ENCODE results near the gene FAM151A. TPM values are rescaled to one million over a fixed set of nuclear protein-coding genes. Genes with fewer than 3 reads are reported as not detected.

The FAM151A gene
- total RNA-seq, 1 donor, result not detected

DNA sequence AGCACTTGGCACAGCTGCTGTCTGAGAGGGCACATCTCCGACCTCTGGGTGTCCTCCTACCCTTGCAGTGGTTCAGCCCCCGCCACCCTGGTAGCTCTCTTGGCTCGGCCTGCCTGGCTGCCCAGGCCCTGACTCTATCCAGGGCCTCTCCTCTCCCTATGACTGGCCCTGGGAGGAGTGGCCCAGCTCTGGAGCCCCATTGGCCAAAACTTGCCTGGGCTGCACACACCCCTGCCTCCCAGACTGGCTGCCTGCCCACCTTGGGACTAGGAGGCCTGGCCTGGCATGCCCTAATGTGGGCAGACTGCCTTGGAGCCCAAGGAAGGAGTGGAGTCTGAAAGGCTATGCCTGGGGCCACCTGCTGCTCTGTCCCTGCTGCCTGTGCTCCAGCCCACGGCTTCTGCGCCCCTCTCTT lies 41.7 kb downstream of the FAM151A start:
- no peak for DNase-seq (ENCODE audit: low read depth in 2 of 3, low spot score in 2 of 3)

DNA sequence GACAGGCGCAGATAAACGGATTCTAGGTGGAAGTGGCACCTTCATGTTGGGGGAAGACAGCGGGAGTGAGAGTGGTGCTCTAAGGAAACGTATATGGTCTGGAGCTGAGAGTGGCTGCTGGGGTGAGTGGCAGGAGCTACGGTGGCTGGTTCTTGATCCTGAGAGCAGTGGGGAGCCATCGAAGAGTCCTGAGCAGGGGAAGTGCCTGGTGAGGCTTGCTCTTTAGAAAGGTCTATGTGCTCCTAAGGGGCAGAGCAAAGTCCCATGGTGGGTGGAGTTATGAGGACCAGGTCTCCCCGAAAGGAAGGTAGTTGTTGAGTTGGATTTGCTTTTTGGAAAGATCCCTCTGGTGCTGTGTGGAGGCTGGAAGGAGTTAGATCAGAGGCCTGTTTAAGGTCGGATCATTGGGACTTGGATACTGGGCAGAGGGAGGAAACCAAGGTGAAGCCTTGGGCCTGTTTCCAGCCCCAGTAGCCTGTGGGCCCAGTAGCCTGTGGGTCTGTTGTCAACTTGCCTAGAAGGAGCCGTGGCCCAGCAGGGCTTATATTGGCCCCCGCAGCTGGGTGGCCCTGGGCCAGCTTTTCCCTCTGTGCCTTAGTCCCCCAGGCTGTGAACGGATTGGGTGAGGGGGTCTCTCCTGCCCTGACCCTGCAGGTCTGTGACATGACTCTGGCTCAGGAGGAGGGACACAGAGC lies 42.3 kb downstream of the FAM151A start:
- no peak for DNase-seq (ENCODE audit: low read depth in 2 of 3, low spot score in 2 of 3)

- DNase-seq (ENCODE audit: low read depth in 2 of 3, low spot score in 2 of 3), result no peak
Observed at GRCh38 chr1:54579337-54579781, 44.0 kb downstream of the FAM151A start.

DNA sequence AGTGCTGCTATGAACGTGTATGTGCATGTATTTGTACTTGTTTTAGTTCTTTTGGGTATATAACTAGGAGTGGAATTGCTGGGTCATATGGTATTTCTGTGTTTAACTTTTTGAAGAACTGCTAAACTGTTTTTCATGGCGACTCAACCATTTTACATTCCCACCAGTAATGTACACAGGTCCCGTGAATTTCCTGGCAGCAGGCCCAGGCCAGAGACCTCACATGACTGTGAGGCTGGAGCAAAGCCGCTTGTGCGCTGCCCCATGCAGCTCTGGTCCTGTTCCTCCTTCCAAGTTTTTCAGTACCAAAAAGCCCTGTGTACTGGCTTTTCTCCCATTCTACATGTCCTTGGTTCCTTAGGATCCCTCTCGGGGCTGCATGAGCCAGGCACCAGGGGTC lies 45.7 kb downstream of the FAM151A start:
- DNase-seq (ENCODE audit: low read depth in 2 of 3, low spot score in 2 of 3), result no peak

GRCh38 chr1:54575605-54576290 lies 47.6 kb downstream of the FAM151A start:
- no peak for DNase-seq (ENCODE audit: low read depth in 2 of 3, low spot score in 2 of 3)

GRCh38 chr1:54575161-54575560 lies 48.2 kb downstream of the FAM151A start:
- DNase-seq (ENCODE audit: low read depth in 2 of 3, low spot score in 2 of 3), result no peak

- DNase-seq (ENCODE audit: low read depth in 2 of 3, low spot score in 2 of 3), result no peak
Observed at GRCh38 chr1:54574158-54574778, 49.1 kb downstream of the FAM151A start.

GRCh38 chr1:54572542-54572850 lies 50.8 kb downstream of the FAM151A start:
- no peak for DNase-seq (ENCODE audit: low read depth in 2 of 3, low spot score in 2 of 3)

- DNase-seq (ENCODE audit: low read depth in 2 of 3, low spot score in 2 of 3), result no peak
Observed at GRCh38 chr1:54571803-54572541, 51.4 kb downstream of the FAM151A start.

- no peak for DNase-seq (ENCODE audit: low read depth in 2 of 3, low spot score in 2 of 3)
Observed at GRCh38 chr1:54571326-54571725, 52.0 kb downstream of the FAM151A start.

- no peak for DNase-seq (ENCODE audit: low read depth in 2 of 3, low spot score in 2 of 3)
Observed at GRCh38 chr1:54570161-54570560, 53.2 kb downstream of the FAM151A start.

GRCh38 chr1:54569339-54569738 lies 54.0 kb downstream of the FAM151A start:
- no peak for DNase-seq (ENCODE audit: low read depth in 2 of 3, low spot score in 2 of 3)

DNA sequence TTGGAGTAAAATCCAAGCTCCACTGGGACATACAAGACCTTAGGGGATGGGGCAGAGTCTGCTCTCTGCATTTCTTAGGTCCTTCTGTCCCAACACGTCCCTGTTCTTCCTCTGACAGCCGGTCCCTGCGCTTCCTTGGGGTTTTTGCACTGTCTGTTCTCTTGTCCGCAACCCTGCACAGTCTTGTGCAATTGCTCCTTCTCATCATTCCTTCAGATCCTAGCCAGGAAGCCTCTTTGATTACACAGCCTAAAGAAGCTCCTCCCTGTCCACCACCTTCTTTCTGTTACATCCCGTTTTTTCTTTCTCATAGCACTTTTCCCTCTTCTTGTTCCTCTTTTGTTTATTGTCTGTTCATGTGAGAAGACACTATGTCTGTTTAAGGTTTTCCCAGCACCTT lies 55.4 kb downstream of the FAM151A start:
- no peak for DNase-seq (ENCODE audit: low read depth in 2 of 3, low spot score in 2 of 3)

- DNase-seq (ENCODE audit: low read depth in 2 of 3, low spot score in 2 of 3), result no peak
Observed at GRCh38 chr1:54566438-54567141, 56.7 kb downstream of the FAM151A start.

DNA sequence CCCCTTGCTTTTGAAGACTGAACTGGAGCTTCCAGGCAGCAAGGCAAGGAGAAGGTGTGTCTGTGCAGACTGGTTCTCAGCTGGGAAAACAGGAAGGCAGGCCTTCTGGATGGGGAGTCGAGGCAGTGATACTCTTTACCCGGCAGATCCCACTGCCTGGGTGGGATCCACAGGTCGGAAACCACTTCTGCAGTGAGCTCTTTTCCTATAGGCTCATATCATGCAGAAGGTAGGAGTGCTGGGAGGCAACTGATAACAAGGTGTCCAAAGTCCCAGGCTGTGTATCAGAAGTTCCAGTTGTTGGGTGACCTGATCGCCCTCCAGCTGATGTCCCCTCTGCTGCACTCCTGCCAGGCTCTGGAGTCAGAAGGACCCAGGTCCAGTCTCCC lies 58.2 kb downstream of the FAM151A start:
- no peak for DNase-seq (ENCODE audit: low read depth in 2 of 3, low spot score in 2 of 3)

GRCh38 chr1:54564312-54565112 lies 58.8 kb downstream of the FAM151A start:
- no peak for DNase-seq (ENCODE audit: low read depth in 2 of 3, low spot score in 2 of 3)

DNA sequence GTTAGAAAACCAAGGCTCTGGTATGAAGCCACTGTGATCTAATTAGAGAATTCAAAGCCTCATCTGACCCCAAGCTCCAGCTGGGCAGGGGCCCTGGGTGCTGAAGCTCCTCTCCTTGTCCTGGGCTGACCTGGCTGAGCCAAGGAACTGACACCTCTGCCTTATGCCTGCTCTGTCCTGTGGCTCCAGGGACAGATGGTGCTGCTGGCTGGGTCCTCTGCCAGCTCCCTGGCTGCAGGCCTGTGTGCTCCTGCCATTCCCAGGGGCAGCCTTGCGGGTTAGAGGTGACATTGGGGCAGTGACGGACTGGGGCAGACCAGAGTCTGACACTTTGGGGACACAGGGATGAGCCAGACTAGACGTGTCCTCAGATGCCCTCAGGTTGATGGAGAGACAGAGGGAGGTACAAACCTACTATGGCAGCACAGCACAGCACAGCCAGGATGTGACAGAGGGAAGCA lies 63.5 kb downstream of the FAM151A start:
- no peak for DNase-seq (ENCODE audit: low read depth in 2 of 3, low spot score in 2 of 3)
